HCT116 (cell line): Measurements from ENCODE around the gene FAAP24. TPM values are rescaled to one million over a fixed set of nuclear protein-coding genes. Genes with fewer than 3 reads are reported as not detected.
A peak's percentile ranks its signal among the peaks of the same experiment; 100 is the strongest.

ENCODE experiments used
- ATAC-seq: fragments of 200-7000 bp; cut with Tn5 transposase; 2 replicates; pipeline ENCODE4 v1.9.1; 2020; ENCODE audit warnings: mild to moderate bottlenecking, moderate library complexity
- Bru-seq: library from RNA; stranded (reverse); fragments of 400-500 nt; gene quantifications from one replicate; lab custom pipeline; 2021; lab: Mats Ljungman, UMichigan
- BruChase-seq, 2 experiments: library from RNA; stranded (reverse); fragments of 400-500 nt; gene quantifications; one replicate each; lab custom pipeline; 2021; lab: Mats Ljungman, UMichigan
- BruUV-seq: library from RNA; stranded (reverse); fragments of 400-500 nt; replicated peaks from 2 replicates; lab custom pipeline; 2021; lab: Mats Ljungman, UMichigan
- CTCF ChIA-PET: fragments of 300-600 bp; sonication (Branson Sonifier 250); formaldehyde crosslinking; loops from one replicate; lab custom pipeline; 2021; ENCODE audit warnings: antibody characterized with exemption; lab: Charles Lee
- POLR2A ChIA-PET: fragments of 300-600, 350-600 bp; sonication (Branson Sonifier 250); formaldehyde crosslinking; loops from one replicate; lab custom pipeline; 2021; ENCODE audit warnings: antibody characterized with exemption; lab: Charles Lee
- RAD21 ChIA-PET, 2 experiments: fragments of 300-600 bp; sonication (Branson Sonifier 250); formaldehyde crosslinking; loops; one replicate each; lab custom pipeline; 2023; ENCODE audit warnings: low total read pairs in 2 of 2; ENCODE audit not compliant: uncharacterized antibody in 2 of 2, unreplicated experiment in 2 of 2, low non-redundant PET in 1 of 2; lab: Charles Lee
- DNase-seq: peaks from one replicate; pipeline ENCODE4 v3.0.0-alpha.2; 2010; ENCODE audit warnings: low read depth, low spot score
- H2AFZ ChIP-seq: fragments of 200-600 bp; shearing (Covaris generic), sonication (generic); 2 replicates; pipeline ENCODE4 v1.6.1; 2017; ENCODE audit warnings: low read depth, mixed run types, mixed read lengths, antibody characterized with exemption, low read length; ENCODE audit not compliant: poor library complexity, severe bottlenecking
- H3K27ac ChIP-seq: 2 replicates; pipeline ENCODE4 v1.5.1; 2012; ENCODE audit warnings: low read depth, low read length
- H3K27me3 ChIP-seq: fragments of 200-600 bp; sonication (generic); 2 replicates; pipeline ENCODE4 v1.6.1; 2016; ENCODE audit warnings: mixed run types, low read length, mixed read lengths; ENCODE audit not compliant: insufficient read depth
- H3K36me3 ChIP-seq, 2 experiments: fragments of 200-500 bp in 1 of 2; fragments of 200-600 bp in 1 of 2; sonication (Bioruptor generic) in 1 of 2; sonication (generic) in 1 of 2; 2 replicates each; pipeline versions ENCODE4 v1.5.1 to v1.6.1; 2014 to 2016; ENCODE audit warnings: low read length in 2 of 2, inconsistent platforms in 1 of 2, mixed read lengths in 1 of 2, mixed run types in 1 of 2; ENCODE audit not compliant: insufficient read depth in 2 of 2, control insufficient read depth in 1 of 2
- H3K4me1 ChIP-seq, 2 experiments: fragments of 200-600 bp in 1 of 2; sonication (generic) in 1 of 2; 2 replicates each; pipeline versions ENCODE4 v1.5.1 to v1.6.1; 2012 to 2017; ENCODE audit warnings: low read length in 2 of 2, inconsistent platforms in 1 of 2, mild to moderate bottlenecking in 1 of 2, mixed read lengths in 1 of 2, mixed run types in 1 of 2, moderate library complexity in 1 of 2; ENCODE audit not compliant: insufficient read depth in 2 of 2, control insufficient read depth in 1 of 2
- H3K4me2 ChIP-seq: fragments of 200-600 bp; sonication (generic); 2 replicates; pipeline ENCODE4 v1.6.1; 2017; ENCODE audit warnings: mixed run types, low read length, mixed read lengths
- H3K4me3 ChIP-seq, 2 experiments: fragments of 200-600 bp in 1 of 2; sonication (generic) in 1 of 2; replicated peaks in 1 of 2; 2 replicates each; pipeline ENCODE4 v1.5.1; 2011 to 2016; ENCODE audit warnings: low read length in 2 of 2, control low read depth in 1 of 2, low read depth in 1 of 2, mild to moderate bottlenecking in 1 of 2, mixed read lengths in 1 of 2, mixed run types in 1 of 2
- H3K79me2 ChIP-seq: fragments of 200-600 bp; sonication (generic); 2 replicates; pipeline ENCODE4 v1.6.1; 2017; ENCODE audit warnings: mild to moderate bottlenecking, mixed run types, low read length, moderate library complexity, mixed read lengths; ENCODE audit not compliant: insufficient read depth
- H3K9ac ChIP-seq: fragments of 200-600 bp; sonication (generic); 2 replicates; pipeline ENCODE4 v1.6.1; 2016; ENCODE audit warnings: low read length, mixed read lengths
- H3K9me2 ChIP-seq: fragments of 200-600 bp; sonication (generic), shearing (Covaris generic); 2 replicates; pipeline ENCODE4 v1.6.1; 2017; ENCODE audit warnings: mixed run types, mild to moderate bottlenecking, moderate library complexity; ENCODE audit not compliant: insufficient read depth
- H3K9me3 ChIP-seq, 2 experiments: fragments of 200-500 bp in 1 of 2; fragments of 200-600 bp in 1 of 2; sonication (Bioruptor generic) in 1 of 2; sonication (generic) in 1 of 2; 2 replicates each; pipeline ENCODE4 v1.6.1; 2014 to 2017; ENCODE audit warnings: low read length in 2 of 2, mixed read lengths in 2 of 2, inconsistent platforms in 1 of 2, low read depth in 1 of 2, mild to moderate bottlenecking in 1 of 2, mixed run types in 1 of 2, moderate library complexity in 1 of 2; ENCODE audit not compliant: control insufficient read depth in 1 of 2, insufficient read depth in 1 of 2
- H4K20me1 ChIP-seq: fragments of 200-600 bp; sonication (generic), shearing (Covaris generic); 2 replicates; pipeline ENCODE4 v1.6.1; 2017; ENCODE audit warnings: mixed run types, mild to moderate bottlenecking, moderate library complexity; ENCODE audit not compliant: insufficient read depth
- ATF3 ChIP-seq: IDR thresholded peaks from 2 replicates; pipeline ENCODE4 v1.6.1; 2012
- CBX3 ChIP-seq: IDR thresholded peaks from 2 replicates; pipeline ENCODE4 v1.6.1; 2012; ENCODE audit warnings: low read depth
- CEBPB ChIP-seq: IDR thresholded peaks from 2 replicates; pipeline ENCODE4 v1.6.1; 2012; ENCODE audit warnings: low read depth
- EGR1 ChIP-seq: IDR thresholded peaks from 2 replicates; pipeline ENCODE4 v1.6.1; 2012; ENCODE audit warnings: low read depth
- ELF1 ChIP-seq: IDR thresholded peaks from 2 replicates; pipeline ENCODE4 v1.6.1; 2012; ENCODE audit warnings: low read depth, borderline replicate concordance
- EZH2 ChIP-seq: fragments of 200-600 bp; sonication (generic); IDR thresholded peaks from 2 replicates; pipeline ENCODE4 v1.6.1; 2017; ENCODE audit warnings: antibody characterized with exemption, mixed run types
- FOSL1 ChIP-seq: IDR thresholded peaks from 2 replicates; pipeline ENCODE4 v1.6.1; 2012; ENCODE audit warnings: low read depth
- JUND ChIP-seq: IDR thresholded peaks from 2 replicates; pipeline ENCODE4 v1.6.1; 2012
- POLR2A ChIP-seq: IDR thresholded peaks from 2 replicates; pipeline ENCODE4 v1.7.0; 2011; ENCODE audit warnings: borderline replicate concordance; ENCODE audit not compliant: insufficient read depth, insufficient read length; ENCODE audit errors: extremely low read depth
- POLR2AphosphoS5 ChIP-seq: IDR thresholded peaks from 2 replicates; pipeline ENCODE4 v1.6.1; 2011; ENCODE audit warnings: mild to moderate bottlenecking, low read depth, low read length, moderate library complexity
- RAD21 ChIP-seq: IDR thresholded peaks from 2 replicates; pipeline ENCODE4 v1.6.1; 2012; ENCODE audit warnings: low read depth, mild to moderate bottlenecking
- REST ChIP-seq: IDR thresholded peaks from 2 replicates; pipeline ENCODE4 v1.6.1; 2012; ENCODE audit warnings: low read depth
- SIN3A ChIP-seq: IDR thresholded peaks from 2 replicates; pipeline ENCODE4 v1.6.1; 2012; ENCODE audit warnings: low read depth
- SP1 ChIP-seq: IDR thresholded peaks from 2 replicates; pipeline ENCODE4 v1.6.1; 2012; ENCODE audit warnings: low read depth
- SRF ChIP-seq: IDR thresholded peaks from 2 replicates; pipeline ENCODE4 v1.6.1; 2012; ENCODE audit warnings: low read depth
- YY1 ChIP-seq: IDR thresholded peaks from 2 replicates; pipeline ENCODE4 v1.6.1; 2011; ENCODE audit warnings: low read length, low read depth, moderate library complexity, mild to moderate bottlenecking; ENCODE audit not compliant: insufficient replicate concordance; ENCODE audit errors: extremely low read depth
- ZFX ChIP-seq: fragments of 450-650 bp; IDR thresholded peaks from 2 replicates; pipeline ENCODE4 v1.6.1; 2017
- ZNF274 ChIP-seq: fragments of 200-500 bp; sonication (Bioruptor generic); IDR thresholded peaks from 2 replicates; pipeline ENCODE4 v1.6.1; 2014; ENCODE audit warnings: mild to moderate bottlenecking, low read depth, low read length, inconsistent platforms
- intact Hi-C: fragments of 100-400 bp; cut with micrococcal nuclease; formaldehyde crosslinking; loops from 2 replicates; pipeline ENCODE4 v1.10.0; 2022
- long read RNA-seq: library from polyadenylated mRNA; unstranded; transcript quantifications from one replicate; pipeline ENCODE4 v2.0.0, GENCODE V29; 2021; ENCODE audit not compliant: unreplicated experiment
- polyA plus RNA-seq: library from polyadenylated mRNA; unstranded; fragments of >200 nt; gene quantifications from 2 replicates; pipeline ENCODE4 v1.2.1, GENCODE V29; 2012; ENCODE audit warnings: missing spikeins
- total RNA-seq: library from RNA; stranded (reverse); gene quantifications from one replicate; pipeline ENCODE4 v1.2.1, GENCODE V29; 2021; ENCODE audit not compliant: unreplicated experiment
- TF ChIP-seq, protein P1 (sequence below): IDR thresholded peaks from 2 replicates; pipeline ENCODE4 v1.6.1; 2011; ENCODE audit warnings: mild to moderate bottlenecking, low read length, moderate library complexity; ENCODE audit not compliant: insufficient replicate concordance; ENCODE audit errors: extremely low read depth
- TF ChIP-seq, protein P2 (sequence below): IDR thresholded peaks from 2 replicates; pipeline ENCODE4 v1.6.1; 2012

FAAP24 gene
- total RNA-seq = 4.9 TPM
- 2.4 and 3.3 TPM in 2 replicates for polyA plus RNA-seq
- Bru-seq, nascent RNA = percentile 48 among the genes with signal in this experiment
- percentile 46 among the genes with signal in this experiment for BruChase-seq, experiment 1, labeled RNA remaining after a 6-hour chase
- BruChase-seq, experiment 2, labeled RNA remaining after a 2-hour chase = percentile 55 among the genes with signal in this experiment
- long read RNA-seq, transcript FAAP24-202 (5 exons, 2,298 nt) = major isoform, 5 of 6 reads
- long read RNA-seq, partial matches to known transcripts = 0 of 6 reads
- long read RNA-seq, other reads (novel, unspliced or antisense) = 0 of 6 reads

GRCh38 chr19:32971715-32972540, at the start of gene FAAP24, which contains the start of gene CEP89:
Gene FAAP24 (plus strand): TSS chr19:32972242. CDS start chr19:32973197, 955 bp downstream.
Gene CEP89 (minus strand): TSS chr19:32971958. CDS start chr19:32971874, 84 bp downstream.
- peak within 1 kb of the TSS; percentile 91 for H3K4me2 ChIP-seq
- peak; percentile 70 for TF ChIP-seq ZFX
- TF ChIP-seq RAD21 = no peak
- TF ChIP-seq EGR1 = no peak
- TF ChIP-seq CEBPB = no peak
- no peak for TF ChIP-seq EZH2
- TF ChIP-seq, protein P1, sequence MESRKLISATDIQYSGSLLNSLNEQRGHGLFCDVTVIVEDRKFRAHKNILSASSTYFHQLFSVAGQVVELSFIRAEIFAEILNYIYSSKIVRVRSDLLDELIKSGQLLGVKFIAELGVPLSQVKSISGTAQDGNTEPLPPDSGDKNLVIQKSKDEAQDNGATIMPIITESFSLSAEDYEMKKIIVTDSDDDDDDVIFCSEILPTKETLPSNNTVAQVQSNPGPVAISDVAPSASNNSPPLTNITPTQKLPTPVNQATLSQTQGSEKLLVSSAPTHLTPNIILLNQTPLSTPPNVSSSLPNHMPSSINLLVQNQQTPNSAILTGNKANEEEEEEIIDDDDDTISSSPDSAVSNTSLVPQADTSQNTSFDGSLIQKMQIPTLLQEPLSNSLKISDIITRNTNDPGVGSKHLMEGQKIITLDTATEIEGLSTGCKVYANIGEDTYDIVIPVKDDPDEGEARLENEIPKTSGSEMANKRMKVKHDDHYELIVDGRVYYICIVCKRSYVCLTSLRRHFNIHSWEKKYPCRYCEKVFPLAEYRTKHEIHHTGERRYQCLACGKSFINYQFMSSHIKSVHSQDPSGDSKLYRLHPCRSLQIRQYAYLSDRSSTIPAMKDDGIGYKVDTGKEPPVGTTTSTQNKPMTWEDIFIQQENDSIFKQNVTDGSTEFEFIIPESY = no peak
- TF ChIP-seq ATF3 = no peak
- TF ChIP-seq ELF1 = peak; percentile 85
- TF ChIP-seq CBX3 = 0 out of 2 replicates have a peak, but pooled peaks have one; percentile 27
- peak; percentile 75 for TF ChIP-seq POLR2AphosphoS5
- TF ChIP-seq ZNF274 = no peak
- TF ChIP-seq REST = no peak
- no peak for TF ChIP-seq FOSL1
- peak; percentile 89 for TF ChIP-seq SIN3A
- TF ChIP-seq YY1 = no peak
- TF ChIP-seq JUND = no peak
- TF ChIP-seq SP1 = peak; percentile 100
- TF ChIP-seq, protein P2, sequence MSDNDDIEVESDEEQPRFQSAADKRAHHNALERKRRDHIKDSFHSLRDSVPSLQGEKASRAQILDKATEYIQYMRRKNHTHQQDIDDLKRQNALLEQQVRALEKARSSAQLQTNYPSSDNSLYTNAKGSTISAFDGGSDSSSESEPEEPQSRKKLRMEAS = 0 out of 2 replicates have a peak, but pooled peaks have one; percentile 44
- TF ChIP-seq POLR2A = peak; percentile 40
- TF ChIP-seq SRF = no peak

More at GRCh38 chr19:32971715-32972540, at the start of gene FAAP24, which contains the start of gene CEP89:
- intact Hi-C loops = loop anchor here (2.0 to 5.0 kb wide), 2 partner anchors 205 to 281 kb away; partner anchors contain the start of gene NUDT19
- ChIA-PET CTCF (interaction anchor here (0.6 to 1.5 kb wide), 7 partner anchors 13 to 372 kb away, joined by 3 to 4 read pairs (median 3); no protein-coding TSS in a partner anchor), RAD21 (interaction anchor here (0.6 to 1.2 kb wide), 4 partner anchors 13 to 167 kb away, joined by 3 to 5 read pairs (median 3); no protein-coding TSS in a partner anchor), POLR2A (interaction anchor here (1.0 to 1.6 kb wide), 2 partner anchors 153 to 280 kb away, joined by 3 read pairs; partner anchors contain the start of gene NUDT19)
- DNase-seq = peak; percentile 99
- peak within 1 kb of the TSS; percentile 79 to 98 for H3K4me3 ChIP-seq
- no peaks in the 10 kb centered on the region for H4K20me1 ChIP-seq
- peaks cover 5 to 16% of the 10 kb centered on the region in 2 experiments; a peak in 3 of 4 replicates for H3K4me1 ChIP-seq
- H3K27ac ChIP-seq = peak within 1 kb of the TSS; percentile 58
- H3K9me2 ChIP-seq = no peaks in the 10 kb centered on the region
- H3K36me3 ChIP-seq = peaks cover 0 to 1% of the 10 kb centered on the region in 2 experiments; a peak in 2 of 4 replicates
- H2AFZ ChIP-seq = no peak within 1 kb of the TSS
- no TSS peak for BruUV-seq
- peaks cover 22% of the 10 kb centered on the region for H3K79me2 ChIP-seq
- ATAC-seq = peak; percentile 96
- peak within 1 kb of the TSS; percentile 78 for H3K9ac ChIP-seq
- no peaks in the 10 kb centered on the region for H3K27me3 ChIP-seq
- no peaks in the 10 kb centered on the region for H3K9me3 ChIP-seq
